SHP77 treated with DMSO at 0.1 percent for 48 hours (cell line): ENCODE results near the gene RPS6KA4.

Source experiments
- DNase-seq: peaks from one replicate; lab custom pipeline; 2025; lab: John Stamatoyannopoulos, UW

Gene RPS6KA4

DNA sequence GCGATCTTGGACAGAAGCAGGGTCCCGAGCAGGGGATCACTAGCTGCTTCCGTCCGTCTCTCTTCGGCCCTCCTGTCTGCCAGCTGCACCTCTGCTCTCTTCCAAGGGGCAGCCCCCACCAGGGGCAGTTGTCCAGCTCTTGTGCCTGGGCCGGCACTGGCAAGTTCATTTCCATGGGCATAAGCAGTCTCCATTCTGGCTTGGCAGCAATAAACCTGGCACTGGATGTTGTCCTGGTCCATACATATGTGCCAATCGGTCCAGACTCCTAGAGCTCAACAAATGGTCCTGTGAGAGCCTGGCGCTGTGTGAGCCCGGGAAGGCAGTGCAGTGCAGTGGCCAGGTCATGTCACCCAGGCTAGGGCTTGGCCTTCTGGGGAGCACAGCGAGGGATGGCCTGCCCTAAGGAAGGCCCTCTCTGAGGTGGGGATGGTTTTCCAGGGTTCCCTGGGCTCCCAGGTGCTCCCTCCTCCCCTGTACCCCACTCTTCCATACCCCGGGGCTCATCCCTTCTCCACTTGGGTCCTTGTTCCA, 60.4 kb downstream of the RPS6KA4 start:
- no peak for DNase-seq

GRCh38 chr11:64419818-64420485, 61.0 kb downstream of the RPS6KA4 start:
- DNase-seq: no peak
